Fibroblast of pulmonary artery (primary cell): Measurements from ENCODE around the gene TLE2.

ENCODE experiments used
- DNase-seq: peaks from one replicate; pipeline ENCODE4 v3.0.0-alpha.2; 2010; ENCODE audit warnings: low read depth
- H3K4me3 ChIP-seq: replicated peaks from 2 replicates; pipeline ENCODE4 v1.5.1; 2011; ENCODE audit warnings: low read depth, mild to moderate bottlenecking, control low read depth, low read length, moderate library complexity
- TF ChIP-seq, protein P1 (sequence below): IDR thresholded peaks from 2 replicates; pipeline ENCODE4 v1.5.1; 2011; ENCODE audit warnings: mild to moderate bottlenecking, control low read depth, low read length, inconsistent platforms; ENCODE audit errors: missing control alignments

The TLE2 gene

DNA sequence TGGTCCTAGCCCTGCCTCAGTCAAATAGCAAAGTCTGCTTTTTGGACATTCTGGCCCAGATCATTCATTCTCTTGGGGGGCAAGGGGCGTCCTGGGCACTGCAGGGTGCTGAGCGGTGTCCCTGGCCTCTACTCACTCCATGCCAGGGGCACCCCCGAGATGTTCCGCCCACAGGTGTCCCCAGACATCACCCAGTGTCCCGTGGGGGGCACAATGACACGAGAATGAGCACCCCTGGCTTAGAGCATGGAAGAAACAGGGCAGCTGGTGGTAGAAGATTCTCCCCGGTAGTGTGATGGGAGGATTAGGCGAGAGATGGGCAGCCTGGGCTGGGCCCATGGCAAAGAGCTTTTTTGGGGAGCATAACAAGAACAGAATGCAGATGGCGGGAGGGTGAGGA is 38.5 kb upstream of the TLE2 start:
- no peak overlapping the region for H3K4me3 ChIP-seq
- DNase-seq, result no peak
- TF ChIP-seq, protein P1, sequence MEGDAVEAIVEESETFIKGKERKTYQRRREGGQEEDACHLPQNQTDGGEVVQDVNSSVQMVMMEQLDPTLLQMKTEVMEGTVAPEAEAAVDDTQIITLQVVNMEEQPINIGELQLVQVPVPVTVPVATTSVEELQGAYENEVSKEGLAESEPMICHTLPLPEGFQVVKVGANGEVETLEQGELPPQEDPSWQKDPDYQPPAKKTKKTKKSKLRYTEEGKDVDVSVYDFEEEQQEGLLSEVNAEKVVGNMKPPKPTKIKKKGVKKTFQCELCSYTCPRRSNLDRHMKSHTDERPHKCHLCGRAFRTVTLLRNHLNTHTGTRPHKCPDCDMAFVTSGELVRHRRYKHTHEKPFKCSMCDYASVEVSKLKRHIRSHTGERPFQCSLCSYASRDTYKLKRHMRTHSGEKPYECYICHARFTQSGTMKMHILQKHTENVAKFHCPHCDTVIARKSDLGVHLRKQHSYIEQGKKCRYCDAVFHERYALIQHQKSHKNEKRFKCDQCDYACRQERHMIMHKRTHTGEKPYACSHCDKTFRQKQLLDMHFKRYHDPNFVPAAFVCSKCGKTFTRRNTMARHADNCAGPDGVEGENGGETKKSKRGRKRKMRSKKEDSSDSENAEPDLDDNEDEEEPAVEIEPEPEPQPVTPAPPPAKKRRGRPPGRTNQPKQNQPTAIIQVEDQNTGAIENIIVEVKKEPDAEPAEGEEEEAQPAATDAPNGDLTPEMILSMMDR, result no peak

- no peak for DNase-seq
- TF ChIP-seq, protein P1, result no peak
- H3K4me3 ChIP-seq, result no peak overlapping the region
Observed at GRCh38 chr19:3066482-3067049, 37.5 kb upstream of the TLE2 start.

DNA sequence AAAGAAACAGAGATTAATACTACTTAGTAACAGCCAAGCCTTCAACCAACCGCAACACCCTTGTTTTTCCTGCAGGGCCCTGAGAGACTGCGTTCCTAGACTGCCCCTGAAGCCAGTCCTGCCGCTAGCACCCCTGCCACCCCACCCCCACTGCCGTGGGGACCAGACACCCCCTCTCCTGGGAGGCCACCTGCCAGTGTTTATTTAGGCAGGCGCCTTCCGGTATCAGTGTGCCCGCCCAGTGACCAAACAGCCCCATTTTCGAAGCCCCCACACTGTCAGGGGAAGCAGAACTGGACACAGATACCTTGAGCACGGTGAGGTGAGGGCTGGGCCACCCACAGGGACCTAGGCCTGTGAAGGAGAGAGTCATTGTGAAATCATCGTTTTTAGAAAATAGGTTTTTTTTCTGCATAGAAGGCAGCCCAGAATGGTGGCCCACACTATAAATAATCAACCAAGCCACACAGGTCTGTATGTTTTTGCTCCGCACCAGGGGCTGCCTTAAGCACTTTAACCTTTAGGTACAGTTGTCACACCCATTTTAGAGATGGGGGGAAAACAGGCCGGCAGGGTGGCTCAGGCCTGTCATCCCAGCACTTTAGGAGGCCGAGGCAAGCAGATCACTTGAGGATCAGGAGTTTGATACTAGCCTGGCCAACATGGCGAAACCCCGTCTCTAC is 36.7 kb upstream of the TLE2 start:
- TF ChIP-seq, protein P1, result no peak
- no peak overlapping the region for H3K4me3 ChIP-seq
- no peak for DNase-seq

DNA sequence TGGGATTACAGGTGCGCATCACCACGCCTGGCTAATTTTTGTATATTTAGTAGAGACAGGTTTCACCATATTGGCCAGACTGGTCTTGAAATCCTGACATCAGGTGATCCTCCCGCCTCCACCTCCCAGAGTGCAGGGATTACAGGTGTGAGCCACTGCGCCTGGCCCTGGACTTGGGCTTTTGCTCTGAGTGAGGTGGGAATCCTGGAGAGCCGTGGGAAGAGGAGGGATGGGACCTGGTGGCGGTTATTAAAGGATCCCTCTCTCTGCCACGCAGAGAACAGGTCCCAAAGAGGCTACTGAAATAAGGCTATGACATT is 34.9 kb upstream of the TLE2 start:
- TF ChIP-seq, protein P1, result no peak
- DNase-seq, result no peak
- no peak overlapping the region for H3K4me3 ChIP-seq

GRCh38 chr19:3062165-3063105 is 33.4 kb upstream of the TLE2 start, which contains the start of gene TLE5:
Gene TLE5, minus strand, starts transcription at chr19:3062495. Its CDS starts 295 bp downstream, at chr19:3062200.
- peak within 1 kb of the TSS; percentile 80 for H3K4me3 ChIP-seq
- TF ChIP-seq, protein P1, result no peak
- peak; percentile 47 for DNase-seq

DNA sequence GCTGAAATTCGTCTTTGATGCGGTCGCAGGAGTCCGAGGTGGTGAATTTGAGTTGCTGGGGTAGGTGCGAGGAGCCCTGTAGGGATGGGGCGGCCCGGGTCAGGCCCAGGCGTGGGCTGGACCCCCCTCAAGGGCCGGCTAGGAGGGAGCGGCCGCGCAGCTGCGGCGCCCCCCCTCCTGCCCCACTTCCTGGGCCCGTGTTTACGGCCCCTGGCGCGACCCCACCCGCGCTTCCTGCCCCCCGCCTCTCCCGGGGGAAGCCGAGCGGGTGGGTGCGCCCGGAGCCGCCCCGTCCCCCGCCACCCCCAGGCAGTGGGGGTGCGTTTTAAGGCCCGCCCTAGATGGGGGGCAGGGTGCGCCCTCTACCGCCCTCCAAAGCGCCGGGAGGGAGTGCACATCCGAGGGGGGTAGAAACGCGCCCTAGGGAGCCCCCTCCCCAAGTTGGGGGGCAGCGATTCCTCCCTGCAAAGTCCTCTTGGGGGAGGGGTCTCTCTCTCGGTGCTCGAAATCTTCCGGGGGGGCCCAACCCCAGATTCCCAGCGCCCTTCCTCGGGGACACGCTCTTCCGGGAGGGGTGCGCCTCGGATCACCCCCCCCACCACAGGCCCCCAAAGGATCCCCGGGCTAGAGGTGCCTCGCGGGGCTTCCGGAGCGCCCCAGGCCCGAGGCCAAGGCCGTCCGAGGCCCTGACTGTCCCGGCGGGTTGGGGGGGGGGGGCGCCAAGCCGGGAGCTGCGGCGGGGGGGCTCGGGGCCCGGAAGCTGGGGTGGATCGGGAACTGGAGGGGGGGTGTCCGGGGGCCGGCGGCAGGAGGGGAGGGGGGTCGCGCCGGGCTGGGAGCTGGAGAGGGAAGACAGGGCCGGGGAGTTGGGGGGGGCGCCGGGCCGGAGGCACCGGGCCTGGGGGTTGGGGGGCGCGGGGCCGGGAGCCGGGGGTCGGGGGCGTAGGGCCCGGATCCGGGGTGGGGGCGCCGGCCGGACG is 32.4 kb upstream of the TLE2 start:
- peak; percentile 34 for DNase-seq
- TF ChIP-seq, protein P1, result peak; percentile 9
- peak overlapping the region; percentile 80 for H3K4me3 ChIP-seq
